Mesendoderm (in vitro differentiated cells): ENCODE data around the gene PAX5.

ENCODE experiments used
- DNase-seq: peaks from one replicate; pipeline ENCODE4 v3.0.0; 2013
- H2AK5ac ChIP-seq: 2 replicates; pipeline ENCODE4 v1.6.1; 2013; ENCODE audit warnings: low read length, inconsistent platforms
- H2BK120ac ChIP-seq: 2 replicates; pipeline ENCODE4 v1.6.1; 2013; ENCODE audit warnings: low read depth, mild to moderate bottlenecking, low read length, moderate library complexity, mixed read lengths
- H2BK15ac ChIP-seq: replicated peaks from 2 replicates; pipeline ENCODE4 v1.6.1; 2013; ENCODE audit warnings: low read depth, mild to moderate bottlenecking, moderate library complexity
- H2BK5ac ChIP-seq: 2 replicates; pipeline ENCODE4 v1.6.1; 2013; ENCODE audit warnings: low read length, inconsistent platforms
- H3K18ac ChIP-seq: 2 replicates; pipeline ENCODE4 v1.6.1; 2013; ENCODE audit warnings: mild to moderate bottlenecking, low read length, mixed read lengths
- H3K23ac ChIP-seq: one replicate; pipeline ENCODE4 v1.6.1; 2013; ENCODE audit warnings: low read length
- H3K27ac ChIP-seq: 2 replicates; pipeline ENCODE4 v1.5.1; 2013; ENCODE audit warnings: low read depth, mild to moderate bottlenecking, inconsistent platforms, low read length, moderate library complexity
- H3K27me3 ChIP-seq: 2 replicates; pipeline ENCODE4 v1.6.1; 2013; ENCODE audit warnings: low read length, control low read depth, mild to moderate bottlenecking, inconsistent platforms; ENCODE audit not compliant: insufficient read depth, poor library complexity
- H3K36me3 ChIP-seq: 2 replicates; pipeline ENCODE4 v1.6.1; 2013; ENCODE audit warnings: low read length, inconsistent platforms; ENCODE audit not compliant: control insufficient read depth, insufficient read depth
- H3K4ac ChIP-seq: one replicate; pipeline ENCODE4 v1.6.1; 2013; ENCODE audit warnings: low read depth, mild to moderate bottlenecking, low read length, moderate library complexity
- H3K4me1 ChIP-seq: 2 replicates; pipeline ENCODE4 v1.6.1; 2013; ENCODE audit warnings: low read depth, low read length, inconsistent platforms; ENCODE audit not compliant: control insufficient read depth
- H3K4me2 ChIP-seq: 2 replicates; pipeline ENCODE4 v1.6.1; 2013; ENCODE audit warnings: low read length
- H3K4me3 ChIP-seq: 2 replicates; pipeline ENCODE4 v1.5.1; 2013; ENCODE audit warnings: mild to moderate bottlenecking, low read length
- H3K56ac ChIP-seq: one replicate; pipeline ENCODE4 v1.6.1; 2013; ENCODE audit warnings: low read length
- H3K79me1 ChIP-seq: 2 replicates; pipeline ENCODE4 v1.6.1; 2013; ENCODE audit warnings: low read length, inconsistent platforms
- H3K79me2 ChIP-seq: 2 replicates; pipeline ENCODE4 v1.6.1; 2013; ENCODE audit warnings: mild to moderate bottlenecking, low read length; ENCODE audit not compliant: control insufficient read depth, insufficient read depth
- H3K9ac ChIP-seq: 2 replicates; pipeline ENCODE4 v1.6.1; 2013; ENCODE audit warnings: low read length, inconsistent platforms
- H4K5ac ChIP-seq: one replicate; pipeline ENCODE4 v1.6.1; 2013; ENCODE audit warnings: low read length
- H4K8ac ChIP-seq: one replicate; pipeline ENCODE4 v1.6.1; 2013; ENCODE audit warnings: low read depth, mild to moderate bottlenecking, control low read depth, low read length, moderate library complexity
- WGBS: extraction: QIAGEN DNeasy Blood & Tissue Kit; methylation state at CpG from one replicate; pipeline ENCODE4 v1.1.7; 2013; ENCODE audit warnings: low lambda C conversion rate, missing lambda C conversion rate; ENCODE audit not compliant: insufficient coverage; ENCODE audit errors: extremely low coverage; 5-methylcytosine and 5-hydroxymethylcytosine counted together

Gene PAX5

GRCh38 chr9:37025823-37026112 lies 8.3 kb downstream of the PAX5 start:
- Histone ChIP-seq H2BK15ac (no peak overlapping the region), H3K23ac (no peak overlapping the region), H3K4ac (no peak overlapping the region), H4K5ac (no peak overlapping the region), H2BK5ac (no peak overlapping the region), H3K56ac (no peak overlapping the region), H2AK5ac (no peak overlapping the region), H3K4me1 (peaks cover 2% of the 10 kb centered on the region), H3K4me3 (no peak overlapping the region), H3K79me1 (no peaks in the 10 kb centered on the region), H3K27ac (no peak overlapping the region), H4K8ac (no peak overlapping the region), H2BK120ac (no peak overlapping the region), H3K9ac (no peak overlapping the region), H3K79me2 (no peaks in the 10 kb centered on the region), H3K36me3 (no peaks in the 10 kb centered on the region), H3K18ac (no peak overlapping the region), H3K4me2 (no peak overlapping the region), H3K27me3 (peaks cover 77% of the 10 kb centered on the region)
- no CpG with 5 or more reads among the region's 9 CpGs for WGBS
- DNase-seq, result no peak

GRCh38 chr9:37025071-37025822 lies 8.8 kb downstream of the PAX5 start:
- Histone ChIP-seq H3K23ac (no peak overlapping the region), H2BK120ac (no peak overlapping the region), H2BK15ac (no peak overlapping the region), H3K4me3 (no peak overlapping the region), H3K27ac (no peak overlapping the region), H3K79me2 (no peaks in the 10 kb centered on the region), H3K79me1 (no peaks in the 10 kb centered on the region), H3K56ac (no peak overlapping the region), H3K18ac (no peak overlapping the region), H3K4me1 (peaks cover 2% of the 10 kb centered on the region), H4K8ac (no peak overlapping the region), H3K36me3 (no peaks in the 10 kb centered on the region), H3K4me2 (peak overlapping the region; percentile 25), H3K27me3 (peaks cover 72% of the 10 kb centered on the region), H3K4ac (no peak overlapping the region), H2BK5ac (no peak overlapping the region), H4K5ac (no peak overlapping the region), H2AK5ac (no peak overlapping the region), H3K9ac (no peak overlapping the region)
- no CpG with 5 or more reads among the region's 36 CpGs for WGBS
- DNase-seq, result peak; percentile 18

- Histone ChIP-seq H4K8ac (no peak overlapping the region), H3K4me2 (no peak overlapping the region), H2BK5ac (no peak overlapping the region), H3K36me3 (no peaks in the 10 kb centered on the region), H3K79me2 (no peaks in the 10 kb centered on the region), H3K4ac (no peak overlapping the region), H2BK15ac (no peak overlapping the region), H4K5ac (no peak overlapping the region), H3K4me3 (no peak overlapping the region), H2AK5ac (no peak overlapping the region), H3K4me1 (no peaks in the 10 kb centered on the region), H3K23ac (no peak overlapping the region), H3K9ac (no peak overlapping the region), H3K79me1 (no peaks in the 10 kb centered on the region), H3K18ac (no peak overlapping the region), H3K27ac (no peak overlapping the region), H2BK120ac (no peak overlapping the region), H3K56ac (no peak overlapping the region), H3K27me3 (peaks cover 1% of the 10 kb centered on the region)
- WGBS, result no CpG with 5 or more reads among the region's 8 CpGs
- DNase-seq, result no peak
Observed at GRCh38 chr9:37017546-37017945, 16.5 kb downstream of the PAX5 start.

- no peaks in the 10 kb centered on the region for H3K79me1 ChIP-seq
- no peak overlapping the region for H2BK5ac ChIP-seq
- H3K4me2 ChIP-seq, result no peak overlapping the region
- no peak overlapping the region for H3K23ac ChIP-seq
- H3K4ac ChIP-seq, result no peak overlapping the region
- H2BK120ac ChIP-seq, result no peak overlapping the region
- no peaks in the 10 kb centered on the region for H3K79me2 ChIP-seq
- H3K4me3 ChIP-seq, result no peak overlapping the region
- no peaks in the 10 kb centered on the region for H3K36me3 ChIP-seq
- H2AK5ac ChIP-seq, result no peak overlapping the region
- H4K5ac ChIP-seq, result no peak overlapping the region
- no CpG with 5 or more reads among the region's 3 CpGs for WGBS
- H3K18ac ChIP-seq, result no peak overlapping the region
- DNase-seq, result no peak
- H3K27ac ChIP-seq, result no peak overlapping the region
- no peak overlapping the region for H2BK15ac ChIP-seq
- H4K8ac ChIP-seq, result no peak overlapping the region
- no peaks in the 10 kb centered on the region for H3K27me3 ChIP-seq
- H3K4me1 ChIP-seq, result no peaks in the 10 kb centered on the region
- H3K56ac ChIP-seq, result no peak overlapping the region
- no peak overlapping the region for H3K9ac ChIP-seq
Observed at GRCh38 chr9:37011530-37011929, 22.5 kb downstream of the PAX5 start.

GRCh38 chr9:37010976-37011375 lies 23.1 kb downstream of the PAX5 start:
- H3K27ac ChIP-seq, result no peak overlapping the region
- H3K79me2 ChIP-seq, result no peaks in the 10 kb centered on the region
- H3K23ac ChIP-seq, result no peak overlapping the region
- no peak overlapping the region for H3K9ac ChIP-seq
- no peak for DNase-seq
- H3K27me3 ChIP-seq, result no peaks in the 10 kb centered on the region
- no peak overlapping the region for H2BK5ac ChIP-seq
- WGBS, result no CpG with 5 or more reads among the region's 2 CpGs
- H2BK120ac ChIP-seq, result no peak overlapping the region
- no peak overlapping the region for H3K4me3 ChIP-seq
- H3K4ac ChIP-seq, result no peak overlapping the region
- H2BK15ac ChIP-seq, result no peak overlapping the region
- H3K4me1 ChIP-seq, result no peaks in the 10 kb centered on the region
- no peak overlapping the region for H2AK5ac ChIP-seq
- H3K18ac ChIP-seq, result no peak overlapping the region
- H3K56ac ChIP-seq, result no peak overlapping the region
- no peaks in the 10 kb centered on the region for H3K36me3 ChIP-seq
- no peaks in the 10 kb centered on the region for H3K79me1 ChIP-seq
- no peak overlapping the region for H3K4me2 ChIP-seq
- no peak overlapping the region for H4K8ac ChIP-seq
- no peak overlapping the region for H4K5ac ChIP-seq

- Histone ChIP-seq H3K56ac (no peak overlapping the region), H3K18ac (no peak overlapping the region), H2AK5ac (no peak overlapping the region), H4K5ac (no peak overlapping the region), H3K79me1 (no peaks in the 10 kb centered on the region), H3K27me3 (no peaks in the 10 kb centered on the region), H2BK5ac (no peak overlapping the region), H3K27ac (no peak overlapping the region), H3K79me2 (no peaks in the 10 kb centered on the region), H2BK120ac (no peak overlapping the region), H4K8ac (no peak overlapping the region), H2BK15ac (no peak overlapping the region), H3K4me1 (no peaks in the 10 kb centered on the region), H3K23ac (no peak overlapping the region), H3K4ac (no peak overlapping the region), H3K4me2 (no peak overlapping the region), H3K36me3 (no peaks in the 10 kb centered on the region), H3K9ac (no peak overlapping the region), H3K4me3 (no peak overlapping the region)
- WGBS, result no CpG with 5 or more reads among the region's 7 CpGs
- DNase-seq, result no peak
Observed at GRCh38 chr9:37010180-37010579, 23.9 kb downstream of the PAX5 start.
